GM12801 (cell line): ENCODE results near the gene TRO.

ENCODE experiments used
- CTCF ChIP-seq: IDR thresholded peaks from one replicate; pipeline ENCODE4 v1.5.1; 2011; ENCODE audit warnings: control low read depth; ENCODE audit not compliant: insufficient read length; ENCODE audit errors: extremely low read depth

The TRO gene

GRCh38 chrX:54961750-54962149 lies 41.1 kb downstream of the TRO start:
- TF ChIP-seq CTCF: no peak

- TF ChIP-seq CTCF: no peak
Observed at GRCh38 chrX:54964766-54965497, 44.3 kb downstream of the TRO start.

- TF ChIP-seq CTCF: no peak
Observed at GRCh38 chrX:54977387-54977786, 56.8 kb downstream of the TRO start.

- TF ChIP-seq CTCF: no peak
Observed at GRCh38 chrX:54978448-54978847, 57.8 kb downstream of the TRO start.

GRCh38 chrX:54979432-54979831 lies 58.8 kb downstream of the TRO start:
- no peak for TF ChIP-seq CTCF

- no peak for TF ChIP-seq CTCF
Observed at GRCh38 chrX:54980334-54980733, 59.7 kb downstream of the TRO start.
